Ascending aorta (tissue), 2 donors: Measurements from ENCODE around the gene GSTCD. TPM values are rescaled to one million over a fixed set of nuclear protein-coding genes. Genes with fewer than 3 reads are reported as not detected.

Experiments used
- DNase-seq, 2 donors: peaks; one replicate each; pipeline ENCODE4 v3.0.0-alpha.2; 2019; ENCODE audit warnings: low spot score in 2 of 2
- H3K27ac ChIP-seq, 2 donors: fragments of 200-600 bp; sonication (generic); one replicate each; pipeline ENCODE4 v1.5.1; 2016 to 2017; ENCODE audit warnings: mild to moderate bottlenecking in 1 of 2
- H3K27me3 ChIP-seq: fragments of 200-600 bp; sonication (generic); one replicate; pipeline ENCODE4 v1.5.1; 2017
- H3K36me3 ChIP-seq, 2 donors: fragments of 200-600 bp; sonication (generic); one replicate each; pipeline ENCODE4 v1.5.1; 2016
- H3K4me1 ChIP-seq, 2 donors: fragments of 200-600 bp; sonication (generic); one replicate each; pipeline ENCODE4 v1.5.1; 2016 to 2017; ENCODE audit warnings: mild to moderate bottlenecking in 1 of 2
- H3K4me3 ChIP-seq, 2 donors: fragments of 200-600 bp; sonication (generic); one replicate each; pipeline ENCODE4 v1.5.1; 2016 to 2017; ENCODE audit warnings: mild to moderate bottlenecking in 1 of 2
- H3K9me3 ChIP-seq, 2 donors: fragments of 200-600 bp; sonication (generic); one replicate each; pipeline ENCODE4 v1.5.1; 2016
- intact Hi-C: fragments of 100-400 bp; cut with DNase I; formaldehyde crosslinking; loops from one replicate; pipeline ENCODE4 v1.15.1; 2023
- total RNA-seq: library from RNA; depleted of rRNA; stranded (reverse); fragments of >200 nt; gene quantifications from one replicate; pipeline ENCODE4 v1.1.0, GENCODE V29; 2016
- TF ChIP-seq, protein P1 (sequence below), 3 experiments: fragments of 200-600 bp in 2 of 3; fragments of 450-650 bp in 1 of 3; sonication (generic) in 2 of 3; IDR thresholded peaks; one replicate each; pipeline ENCODE4 v1.5.1; 2016 to 2019; ENCODE audit warnings: antibody characterized with exemption in 3 of 3, mild to moderate bottlenecking in 1 of 3, moderate library complexity in 1 of 3

Gene GSTCD
- total RNA-seq, 1 donor from 2014 or later, result 4.4 TPM

DNA sequence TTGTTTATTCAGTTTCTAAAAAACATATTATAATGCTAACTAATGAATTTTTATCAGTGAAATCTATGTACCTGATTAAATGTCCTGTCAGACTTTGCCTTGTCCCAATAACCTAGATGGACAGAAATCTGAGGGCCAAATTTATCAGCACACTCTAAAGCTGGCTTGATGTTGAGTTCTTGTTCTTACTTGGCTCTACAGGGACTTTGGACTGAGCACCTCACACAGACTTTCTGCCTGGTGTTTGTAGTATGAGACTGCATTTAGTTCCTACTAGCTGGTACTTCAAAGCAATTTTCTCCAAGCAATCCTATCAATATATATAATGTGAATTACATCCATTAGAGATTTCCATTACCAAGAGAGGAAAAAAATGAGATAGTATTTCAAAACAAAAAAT lies 37.9 kb upstream of the GSTCD start:
- no peaks in the 10 kb centered on the region for H3K27me3 ChIP-seq
- H3K4me1 ChIP-seq, result no peaks in the 10 kb centered on the region
- TF ChIP-seq, protein P1, sequence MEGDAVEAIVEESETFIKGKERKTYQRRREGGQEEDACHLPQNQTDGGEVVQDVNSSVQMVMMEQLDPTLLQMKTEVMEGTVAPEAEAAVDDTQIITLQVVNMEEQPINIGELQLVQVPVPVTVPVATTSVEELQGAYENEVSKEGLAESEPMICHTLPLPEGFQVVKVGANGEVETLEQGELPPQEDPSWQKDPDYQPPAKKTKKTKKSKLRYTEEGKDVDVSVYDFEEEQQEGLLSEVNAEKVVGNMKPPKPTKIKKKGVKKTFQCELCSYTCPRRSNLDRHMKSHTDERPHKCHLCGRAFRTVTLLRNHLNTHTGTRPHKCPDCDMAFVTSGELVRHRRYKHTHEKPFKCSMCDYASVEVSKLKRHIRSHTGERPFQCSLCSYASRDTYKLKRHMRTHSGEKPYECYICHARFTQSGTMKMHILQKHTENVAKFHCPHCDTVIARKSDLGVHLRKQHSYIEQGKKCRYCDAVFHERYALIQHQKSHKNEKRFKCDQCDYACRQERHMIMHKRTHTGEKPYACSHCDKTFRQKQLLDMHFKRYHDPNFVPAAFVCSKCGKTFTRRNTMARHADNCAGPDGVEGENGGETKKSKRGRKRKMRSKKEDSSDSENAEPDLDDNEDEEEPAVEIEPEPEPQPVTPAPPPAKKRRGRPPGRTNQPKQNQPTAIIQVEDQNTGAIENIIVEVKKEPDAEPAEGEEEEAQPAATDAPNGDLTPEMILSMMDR (IDR thresholded peaks at IDR 0.05), result no peak
- no peaks in the 10 kb centered on the region for H3K36me3 ChIP-seq
- DNase-seq, result no peak
- H3K27ac ChIP-seq, result no peak overlapping the region
- no peak overlapping the region for H3K4me3 ChIP-seq
- H3K9me3 ChIP-seq, result no peaks in the 10 kb centered on the region
- intact Hi-C loops, result no loop called here

DNA sequence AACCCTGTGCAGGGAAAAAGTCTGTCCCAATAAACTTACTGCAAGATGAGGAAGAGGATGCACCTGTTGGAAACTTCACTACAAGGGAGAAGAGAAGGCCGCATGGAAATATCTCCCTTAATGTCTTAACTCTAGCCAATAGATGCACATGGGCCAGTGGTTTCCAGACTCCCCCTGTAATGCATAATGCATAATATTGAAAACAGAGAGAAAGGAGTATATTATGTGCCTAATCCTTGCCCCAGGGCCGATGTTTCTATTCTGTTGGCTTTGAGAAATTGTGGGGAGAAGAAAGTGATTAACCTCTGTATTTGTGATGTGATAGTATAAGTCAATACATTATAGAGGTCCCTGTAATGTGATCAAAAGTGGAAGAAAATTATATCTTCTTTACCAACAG lies 37.3 kb upstream of the GSTCD start:
- TF ChIP-seq, protein P1 (IDR thresholded peaks at IDR 0.05), result no peak
- intact Hi-C loops, result no loop called here
- Histone ChIP-seq H3K27ac (no peak overlapping the region), H3K27me3 (no peaks in the 10 kb centered on the region), H3K9me3 (no peaks in the 10 kb centered on the region), H3K4me3 (no peak overlapping the region), H3K4me1 (no peaks in the 10 kb centered on the region), H3K36me3 (no peaks in the 10 kb centered on the region)
- DNase-seq, result no peak

DNA sequence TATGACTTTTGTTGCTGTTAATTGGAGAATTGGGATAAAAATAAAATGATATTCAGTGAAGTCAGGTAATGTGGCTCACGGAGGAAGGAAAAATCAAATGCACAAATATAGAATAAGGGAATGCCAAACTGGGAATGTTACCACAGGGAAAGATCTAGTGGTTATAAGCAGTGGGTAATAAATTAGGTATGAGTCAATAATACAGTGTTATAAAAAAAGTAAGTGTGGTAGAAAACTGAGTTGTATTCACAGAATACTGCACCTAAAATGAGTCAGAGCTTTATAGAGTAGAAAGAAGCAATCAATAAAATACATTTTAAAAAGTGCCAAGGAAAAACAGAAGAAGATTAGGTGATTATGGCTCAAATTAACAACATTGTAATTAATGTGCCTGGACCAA lies 34.6 kb upstream of the GSTCD start:
- no peak overlapping the region for H3K27ac ChIP-seq
- no peaks in the 10 kb centered on the region for H3K36me3 ChIP-seq
- H3K4me3 ChIP-seq, result no peak overlapping the region
- DNase-seq, result no peak
- no peaks in the 10 kb centered on the region for H3K27me3 ChIP-seq
- TF ChIP-seq, protein P1 (IDR thresholded peaks at IDR 0.05), result no peak
- intact Hi-C loops, result no loop called here
- H3K4me1 ChIP-seq, result no peaks in the 10 kb centered on the region
- H3K9me3 ChIP-seq, result no peaks in the 10 kb centered on the region

DNA sequence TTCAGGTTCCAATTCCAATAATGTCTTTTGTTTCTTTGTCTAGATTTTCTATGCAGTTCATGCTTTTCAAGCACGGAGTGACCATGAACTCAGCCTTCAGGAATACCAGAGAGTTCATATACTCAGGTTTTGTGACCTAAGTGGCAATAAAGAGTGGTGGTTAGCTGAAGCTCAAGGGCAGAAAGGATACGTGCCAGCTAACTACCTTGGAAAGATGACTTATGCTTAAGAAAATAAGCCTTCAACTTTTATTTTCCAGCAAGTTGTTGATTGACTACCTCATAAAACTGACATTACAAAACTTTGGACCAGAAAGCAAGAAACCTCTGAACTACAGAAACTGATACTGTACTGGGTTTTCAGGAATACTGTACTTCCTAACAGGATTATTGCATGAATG lies 30.9 kb upstream of the GSTCD start:
- DNase-seq, result no peak
- Histone ChIP-seq H3K27ac (no peak overlapping the region), H3K36me3 (peaks cover 0 to 5% of the 10 kb centered on the region in 2 donors), H3K4me3 (no peak overlapping the region), H3K27me3 (no peaks in the 10 kb centered on the region), H3K9me3 (no peaks in the 10 kb centered on the region), H3K4me1 (no peaks in the 10 kb centered on the region)
- intact Hi-C loops, result loop anchor here (2.0 kb wide), 1 partner anchor 17 kb away; no protein-coding TSS in a partner anchor
- TF ChIP-seq, protein P1 (IDR thresholded peaks at IDR 0.05), result no peak

DNA sequence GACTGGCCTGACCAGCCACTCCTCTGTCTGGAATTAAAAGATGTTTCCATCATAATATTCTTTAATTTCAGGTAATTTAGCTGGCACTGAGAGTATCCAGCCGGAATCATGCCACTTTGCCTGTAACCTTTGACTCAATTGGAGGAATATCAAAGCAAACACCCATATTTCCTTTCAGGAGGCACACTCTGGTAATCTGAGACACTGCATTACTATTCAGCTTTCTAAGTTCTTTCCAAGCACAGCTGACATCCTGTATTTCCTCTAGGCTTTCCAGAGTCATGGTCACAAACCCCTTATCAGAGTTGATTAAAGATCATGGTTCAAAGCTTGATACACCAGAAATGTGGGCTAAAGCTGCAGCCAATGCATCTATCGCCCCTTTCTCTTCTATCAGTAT lies 29.4 kb upstream of the GSTCD start:
- H3K36me3 ChIP-seq, result peaks cover 0 to 9% of the 10 kb centered on the region in 2 donors
- H3K9me3 ChIP-seq, result no peaks in the 10 kb centered on the region
- TF ChIP-seq, protein P1 (IDR thresholded peaks at IDR 0.05), result no peak
- H3K27me3 ChIP-seq, result no peaks in the 10 kb centered on the region
- H3K4me3 ChIP-seq, result no peak overlapping the region
- intact Hi-C loops, result loop anchor here (2.0 kb wide), 1 partner anchor 16 kb away; no protein-coding TSS in a partner anchor
- no peak for DNase-seq
- no peaks in the 10 kb centered on the region for H3K4me1 ChIP-seq
- no peak overlapping the region for H3K27ac ChIP-seq

DNA sequence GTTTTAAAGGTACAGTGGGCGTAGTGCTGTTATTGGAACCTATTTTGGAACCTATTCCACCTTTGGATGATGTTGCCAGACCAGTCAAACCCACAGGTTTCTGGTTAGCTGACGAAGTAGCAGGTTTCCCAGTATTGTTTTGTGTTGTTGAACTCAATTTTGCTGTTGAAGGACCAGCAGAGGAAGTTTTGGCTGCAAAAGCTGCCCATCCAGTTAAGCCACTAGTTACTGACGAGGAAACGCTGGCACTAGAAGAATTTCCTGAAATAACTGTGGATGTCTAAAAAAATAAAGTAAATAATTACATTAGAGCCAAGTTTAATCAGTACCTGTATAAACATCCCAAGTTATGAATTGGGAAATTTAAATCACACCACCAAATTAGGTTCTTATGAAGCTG lies 25.5 kb upstream of the GSTCD start:
- Histone ChIP-seq H3K27ac (no peak overlapping the region), H3K4me3 (no peak overlapping the region), H3K27me3 (no peaks in the 10 kb centered on the region), H3K9me3 (no peaks in the 10 kb centered on the region), H3K36me3 (peaks cover 3 to 28% of the 10 kb centered on the region in 2 donors), H3K4me1 (no peaks in the 10 kb centered on the region)
- TF ChIP-seq, protein P1 (IDR thresholded peaks at IDR 0.05), result no peak
- no peak for DNase-seq
- intact Hi-C loops, result loop anchor here (10.0 kb wide), 1 partner anchor 158 kb away; no protein-coding TSS in a partner anchor
